Fibroblast of skin of right quadriceps (primary cell): ENCODE results near the gene TMEM144.

ENCODE experiments used
- DNase-seq: peaks from one replicate; pipeline ENCODE4 v3.0.0-alpha.2; 2013

TMEM144 gene

GRCh38 chr4:158209825-158210807, at the start of gene TMEM144:
Gene TMEM144 (plus strand): TSS chr4:158210486. CDS start chr4:158212668, 2,182 bp downstream.
- DNase-seq = peak; percentile 83

GRCh38 chr4:158161551-158162354, 48.5 kb upstream of the TMEM144 start:
- peak; percentile 72 for DNase-seq

GRCh38 chr4:158162631-158163030, 47.7 kb upstream of the TMEM144 start:
- DNase-seq = no peak

GRCh38 chr4:158163941-158164767, 46.1 kb upstream of the TMEM144 start:
- DNase-seq = no peak

- no peak for DNase-seq
These were observed 45.5 kb upstream of the TMEM144 start for GRCh38 chr4:158164768-158165213.

- no peak for DNase-seq
These were observed 43.6 kb upstream of the TMEM144 start for GRCh38 chr4:158166701-158167100.

- no peak for DNase-seq
These were observed 41.7 kb upstream of the TMEM144 start for GRCh38 chr4:158168606-158169005.

- DNase-seq = no peak
These were observed 40.8 kb upstream of the TMEM144 start for GRCh38 chr4:158169506-158169905.

- DNase-seq = peak; percentile 41
These were observed 40.2 kb upstream of the TMEM144 start for GRCh38 chr4:158169931-158170690.

- DNase-seq = peak; percentile 24
These were observed 39.4 kb upstream of the TMEM144 start for GRCh38 chr4:158170691-158171561.

GRCh38 chr4:158172261-158173258, 37.7 kb upstream of the TMEM144 start, which contains the start of gene GASK1B:
Gene GASK1B (minus strand): TSS chr4:158173025. CDS start chr4:158171375, 1,650 bp downstream.
- DNase-seq = peak; percentile 65

- peak; percentile 41 for DNase-seq
These were observed 34.2 kb upstream of the TMEM144 start for GRCh38 chr4:158176108-158176507.

GRCh38 chr4:158176776-158177175, 33.5 kb upstream of the TMEM144 start:
- no peak for DNase-seq

- no peak for DNase-seq
These were observed 30.8 kb upstream of the TMEM144 start for GRCh38 chr4:158179465-158179864.

- DNase-seq = no peak
These were observed 28.4 kb upstream of the TMEM144 start for GRCh38 chr4:158181906-158182305.

- DNase-seq = peak; percentile 22
These were observed 27.6 kb upstream of the TMEM144 start for GRCh38 chr4:158182736-158183135.

GRCh38 chr4:158186815-158187214, 23.5 kb upstream of the TMEM144 start:
- DNase-seq = no peak

GRCh38 chr4:158189422-158189821, 20.9 kb upstream of the TMEM144 start:
- DNase-seq = no peak

GRCh38 chr4:158190718-158191117, 19.6 kb upstream of the TMEM144 start:
- no peak for DNase-seq
